Peyer's patch (tissue), 4 donors: ENCODE results near the gene IL1RAPL1.

Source experiments
- POLR2A ChIP-seq, 2 donors: fragments of 450-650 bp; IDR thresholded peaks; one replicate each; pipeline ENCODE4 v1.5.1; 2017; ENCODE audit warnings: antibody characterized with exemption in 2 of 2, mild to moderate bottlenecking in 2 of 2, moderate library complexity in 2 of 2
- TF ChIP-seq, protein P1 (sequence below), 6 experiments: fragments of 450-650 bp in 4 of 6; fragments of 200-600 bp in 2 of 6; sonication (generic) in 1 of 6; IDR thresholded peaks; one replicate each; pipeline ENCODE4 v1.5.1; 2017 to 2019; ENCODE audit warnings: antibody characterized with exemption in 6 of 6, mild to moderate bottlenecking in 3 of 6, moderate library complexity in 1 of 6

GRCh38 chrX:29775890-29776289, 1188.6 kb downstream of the IL1RAPL1 start:
- TF ChIP-seq POLR2A (IDR thresholded peaks at IDR 0.05) = no peak
- TF ChIP-seq, protein P1, sequence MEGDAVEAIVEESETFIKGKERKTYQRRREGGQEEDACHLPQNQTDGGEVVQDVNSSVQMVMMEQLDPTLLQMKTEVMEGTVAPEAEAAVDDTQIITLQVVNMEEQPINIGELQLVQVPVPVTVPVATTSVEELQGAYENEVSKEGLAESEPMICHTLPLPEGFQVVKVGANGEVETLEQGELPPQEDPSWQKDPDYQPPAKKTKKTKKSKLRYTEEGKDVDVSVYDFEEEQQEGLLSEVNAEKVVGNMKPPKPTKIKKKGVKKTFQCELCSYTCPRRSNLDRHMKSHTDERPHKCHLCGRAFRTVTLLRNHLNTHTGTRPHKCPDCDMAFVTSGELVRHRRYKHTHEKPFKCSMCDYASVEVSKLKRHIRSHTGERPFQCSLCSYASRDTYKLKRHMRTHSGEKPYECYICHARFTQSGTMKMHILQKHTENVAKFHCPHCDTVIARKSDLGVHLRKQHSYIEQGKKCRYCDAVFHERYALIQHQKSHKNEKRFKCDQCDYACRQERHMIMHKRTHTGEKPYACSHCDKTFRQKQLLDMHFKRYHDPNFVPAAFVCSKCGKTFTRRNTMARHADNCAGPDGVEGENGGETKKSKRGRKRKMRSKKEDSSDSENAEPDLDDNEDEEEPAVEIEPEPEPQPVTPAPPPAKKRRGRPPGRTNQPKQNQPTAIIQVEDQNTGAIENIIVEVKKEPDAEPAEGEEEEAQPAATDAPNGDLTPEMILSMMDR (IDR thresholded peaks at IDR 0.05) = no peak
